Measurements from ENCODE around the gene GMEB2.
A peak's percentile ranks its signal among the peaks of the same experiment; 100 is the strongest.
"Not testable (repeated sequence)": the region's sequence is repeated elsewhere in the genome, so short reads cannot be mapped to it uniquely, and the experiment has no call there.

GMEB2 gene

GRCh38 chr20:63643499-63643898 lies 16.6 kb upstream of the GMEB2 start:
- Histone ChIP-seq H3K27ac (no peak overlapping the region), H3K4me1 (ENCODE audit: low read depth, poor library complexity, severe bottlenecking) (no peaks in the 10 kb centered on the region), H3K36me3 (ENCODE audit: insufficient read depth) (no peaks in the 10 kb centered on the region), H3K4me2 (no peak overlapping the region), H3K27me3 (ENCODE audit: insufficient read depth, low read depth) (peaks cover 10% of the 10 kb centered on the region; the same call in 1 of the 2 replicates), H3K4me3 (IDR thresholded peaks at IDR 0.05; ENCODE audit: insufficient read depth, low read depth, low read length) (no peak overlapping the region), H4K20me1 (ENCODE audit: insufficient read depth) (no peaks in the 10 kb centered on the region), H3K79me2 (ENCODE audit: insufficient read depth, low read depth) (no peaks in the 10 kb centered on the region), H3K9ac (no peak overlapping the region), H2AFZ (ENCODE audit: low read depth) (no peak overlapping the region)
- no peak for TF ChIP-seq CTCF (conservative IDR thresholded peaks at IDR 0.05; ENCODE audit: low read depth, low read length)

GRCh38 chr20:63642527-63643247 lies 15.8 kb upstream of the GMEB2 start:
- peaks cover 2% of the 10 kb centered on the region; the same call in 1 of the 2 replicates for H3K27me3 ChIP-seq (ENCODE audit: insufficient read depth, low read depth)
- peak overlapping the region; percentile 67 for H2AFZ ChIP-seq (ENCODE audit: low read depth)
- H3K4me1 ChIP-seq (ENCODE audit: low read depth, poor library complexity, severe bottlenecking) = no peaks in the 10 kb centered on the region
- H3K27ac ChIP-seq = no peak overlapping the region
- H3K36me3 ChIP-seq (ENCODE audit: insufficient read depth) = no peaks in the 10 kb centered on the region
- TF ChIP-seq CTCF (conservative IDR thresholded peaks at IDR 0.05; ENCODE audit: low read depth, low read length) = no peak
- H4K20me1 ChIP-seq (ENCODE audit: insufficient read depth) = no peaks in the 10 kb centered on the region
- H3K79me2 ChIP-seq (ENCODE audit: insufficient read depth, low read depth) = no peaks in the 10 kb centered on the region
- H3K4me2 ChIP-seq = peak overlapping the region; percentile 83
- H3K4me3 ChIP-seq (IDR thresholded peaks at IDR 0.05; ENCODE audit: insufficient read depth, low read depth, low read length) = no peak overlapping the region
- no peak overlapping the region for H3K9ac ChIP-seq

- H3K4me3 ChIP-seq (IDR thresholded peaks at IDR 0.05; ENCODE audit: insufficient read depth, low read depth, low read length) = no peak overlapping the region
- peak; percentile 40; the same call in 1 of the 2 replicates for TF ChIP-seq CTCF (conservative IDR thresholded peaks at IDR 0.05; ENCODE audit: low read depth, low read length)
- H2AFZ ChIP-seq (ENCODE audit: low read depth) = peak overlapping the region; percentile 99
- H3K4me1 ChIP-seq (ENCODE audit: low read depth, poor library complexity, severe bottlenecking) = no peaks in the 10 kb centered on the region
- no peaks in the 10 kb centered on the region for H4K20me1 ChIP-seq (ENCODE audit: insufficient read depth)
- H3K9ac ChIP-seq = no peak overlapping the region
- H3K4me2 ChIP-seq = peak overlapping the region; percentile 86
- H3K27me3 ChIP-seq (ENCODE audit: insufficient read depth, low read depth) = no peaks in the 10 kb centered on the region; the same call in none of the 2 replicates
- H3K27ac ChIP-seq = no peak overlapping the region
- H3K36me3 ChIP-seq (ENCODE audit: insufficient read depth) = no peaks in the 10 kb centered on the region
- H3K79me2 ChIP-seq (ENCODE audit: insufficient read depth, low read depth) = no peaks in the 10 kb centered on the region
Measured at GRCh38 chr20:63641792-63642523, 15.1 kb upstream of the GMEB2 start.

GRCh38 chr20:63641146-63641791 lies 14.4 kb upstream of the GMEB2 start:
- TF ChIP-seq CTCF (conservative IDR thresholded peaks at IDR 0.05; ENCODE audit: low read depth, low read length) = no peak
- peak overlapping the region; percentile 39 for H3K27ac ChIP-seq
- H3K36me3 ChIP-seq (ENCODE audit: insufficient read depth) = no peaks in the 10 kb centered on the region
- peak overlapping the region; percentile 67; the same call in 1 of the 2 replicates for H3K9ac ChIP-seq
- H3K79me2 ChIP-seq (ENCODE audit: insufficient read depth, low read depth) = no peaks in the 10 kb centered on the region
- H3K4me1 ChIP-seq (ENCODE audit: low read depth, poor library complexity, severe bottlenecking) = no peaks in the 10 kb centered on the region
- H4K20me1 ChIP-seq (ENCODE audit: insufficient read depth) = no peaks in the 10 kb centered on the region
- peak overlapping the region; percentile 86 for H3K4me2 ChIP-seq
- H2AFZ ChIP-seq (ENCODE audit: low read depth) = peak overlapping the region; percentile 99
- H3K4me3 ChIP-seq (IDR thresholded peaks at IDR 0.05; ENCODE audit: insufficient read depth, low read depth, low read length) = no peak overlapping the region
- H3K27me3 ChIP-seq (ENCODE audit: insufficient read depth, low read depth) = no peaks in the 10 kb centered on the region; the same call in none of the 2 replicates

- H3K4me1 ChIP-seq (ENCODE audit: low read depth, poor library complexity, severe bottlenecking); H3K36me3 ChIP-seq (ENCODE audit: insufficient read depth); H4K20me1 ChIP-seq (ENCODE audit: insufficient read depth); H3K27ac ChIP-seq; H3K9ac ChIP-seq; H3K79me2 ChIP-seq (ENCODE audit: insufficient read depth, low read depth); H3K27me3 ChIP-seq (ENCODE audit: insufficient read depth, low read depth); H3K4me3 ChIP-seq (IDR thresholded peaks at IDR 0.05; ENCODE audit: insufficient read depth, low read depth, low read length): not testable (repeated sequence)
- 0 out of 2 replicates have a peak overlapping the region, but pooled peaks have one; percentile 17 for H3K4me2 ChIP-seq
- 0 out of 2 replicates have a peak overlapping the region, but pooled peaks have one; percentile 99 for H2AFZ ChIP-seq (ENCODE audit: low read depth)
Measured at GRCh38 chr20:63640686-63641085, 13.8 kb upstream of the GMEB2 start.

Data from KMS-11 (cell line).